ENCODE data around the gene FADS3.
A peak's percentile ranks its signal among the peaks of the same experiment; 100 is the strongest.

The FADS3 gene

GRCh38 chr11:61921446-61921845, 30.1 kb upstream of the FADS3 start:
- Histone ChIP-seq H3K9ac (ENCODE audit: low read length) (no peak overlapping the region), H3K27ac (ENCODE audit: low read length) (no peak overlapping the region), H3K4me1 (ENCODE audit: control insufficient read depth, low read depth, low read length) (peaks cover 10% of the 10 kb centered on the region), H3K4me3 (ENCODE audit: low read length) (no peak overlapping the region), H3K27me3 (ENCODE audit: control insufficient read depth, insufficient read depth, low read length) (peaks cover 20% of the 10 kb centered on the region), H3K9me3 (ENCODE audit: control insufficient read depth, low read depth, low read length) (no peaks in the 10 kb centered on the region), H3K36me3 (ENCODE audit: control insufficient read depth, low read depth, low read length) (no peaks in the 10 kb centered on the region)

GRCh38 chr11:61919705-61920631, 28.6 kb upstream of the FADS3 start:
- no peaks in the 10 kb centered on the region for H3K36me3 ChIP-seq (ENCODE audit: control insufficient read depth, low read depth, low read length)
- H3K27ac ChIP-seq (ENCODE audit: low read length) = no peak overlapping the region
- peaks cover 26% of the 10 kb centered on the region for H3K27me3 ChIP-seq (ENCODE audit: control insufficient read depth, insufficient read depth, low read length)
- H3K9ac ChIP-seq (ENCODE audit: low read length) = no peak overlapping the region
- peaks cover 10% of the 10 kb centered on the region for H3K4me1 ChIP-seq (ENCODE audit: control insufficient read depth, low read depth, low read length)
- H3K9me3 ChIP-seq (ENCODE audit: control insufficient read depth, low read depth, low read length) = no peaks in the 10 kb centered on the region
- no peak overlapping the region for H3K4me3 ChIP-seq (ENCODE audit: low read length)

- Histone ChIP-seq H3K27ac (ENCODE audit: low read length) (no peak overlapping the region), H3K36me3 (ENCODE audit: control insufficient read depth, low read depth, low read length) (no peaks in the 10 kb centered on the region), H3K9ac (ENCODE audit: low read length) (no peak overlapping the region), H3K9me3 (ENCODE audit: control insufficient read depth, low read depth, low read length) (no peaks in the 10 kb centered on the region), H3K4me1 (ENCODE audit: control insufficient read depth, low read depth, low read length) (peaks cover 9% of the 10 kb centered on the region), H3K4me3 (ENCODE audit: low read length) (no peak overlapping the region), H3K27me3 (ENCODE audit: control insufficient read depth, insufficient read depth, low read length) (peaks cover 26% of the 10 kb centered on the region)
These were observed 27.8 kb upstream of the FADS3 start for GRCh38 chr11:61918938-61919704.

DNA sequence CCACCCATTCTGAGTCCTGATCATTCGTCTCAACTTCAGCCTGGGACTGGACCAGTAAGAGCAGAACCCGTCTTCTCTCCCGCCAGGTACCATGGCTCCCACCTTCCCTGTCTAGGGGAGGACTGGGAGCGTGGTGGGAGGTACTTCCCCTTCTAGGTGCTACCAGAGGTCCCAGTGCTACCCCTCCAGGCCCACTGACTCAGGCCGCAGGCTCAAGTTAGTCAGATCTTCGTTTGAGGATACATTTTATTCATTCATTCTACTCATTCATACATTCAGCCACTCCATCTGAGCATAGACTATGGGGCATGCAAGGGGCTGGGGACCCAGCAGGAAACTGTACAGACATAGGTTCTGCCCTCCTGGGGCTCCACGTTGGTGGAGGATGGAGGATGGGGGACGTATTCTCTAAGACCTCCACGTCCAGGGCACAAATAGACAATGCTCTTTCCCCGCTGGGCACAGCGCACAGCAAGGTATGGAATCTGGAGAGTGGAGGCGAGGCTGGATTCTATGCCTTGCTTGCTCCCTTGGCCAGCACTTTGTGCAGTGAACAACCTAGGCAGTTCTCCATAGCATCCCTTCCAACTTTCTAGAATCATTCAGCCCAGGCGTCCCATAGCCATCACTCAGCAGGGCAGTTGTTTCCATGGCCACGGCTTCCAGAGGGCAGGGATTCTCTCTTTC, 27.0 kb upstream of the FADS3 start:
- no peaks in the 10 kb centered on the region for H3K36me3 ChIP-seq (ENCODE audit: control insufficient read depth, low read depth, low read length)
- no peak overlapping the region for H3K9ac ChIP-seq (ENCODE audit: low read length)
- peaks cover 1% of the 10 kb centered on the region for H3K4me1 ChIP-seq (ENCODE audit: control insufficient read depth, low read depth, low read length)
- H3K9me3 ChIP-seq (ENCODE audit: control insufficient read depth, low read depth, low read length) = no peaks in the 10 kb centered on the region
- no peak overlapping the region for H3K27ac ChIP-seq (ENCODE audit: low read length)
- peaks cover 26% of the 10 kb centered on the region for H3K27me3 ChIP-seq (ENCODE audit: control insufficient read depth, insufficient read depth, low read length)
- H3K4me3 ChIP-seq (ENCODE audit: low read length) = peak overlapping the region; percentile 49

GRCh38 chr11:61917334-61918109, 26.2 kb upstream of the FADS3 start, which contains the start of gene RAB3IL1:
Gene RAB3IL1, minus strand, starts transcription at chr11:61917566. Its CDS starts 199 bp downstream, at chr11:61917367.
- Histone ChIP-seq H3K9ac (ENCODE audit: low read length) (no peak within 1 kb of the TSS), H3K36me3 (ENCODE audit: control insufficient read depth, low read depth, low read length) (no peaks in the 10 kb centered on the region), H3K4me1 (ENCODE audit: control insufficient read depth, low read depth, low read length) (no peaks in the 10 kb centered on the region), H3K27ac (ENCODE audit: low read length) (no peak within 1 kb of the TSS), H3K9me3 (ENCODE audit: control insufficient read depth, low read depth, low read length) (no peaks in the 10 kb centered on the region), H3K27me3 (ENCODE audit: control insufficient read depth, insufficient read depth, low read length) (peaks cover 26% of the 10 kb centered on the region), H3K4me3 (ENCODE audit: low read length) (peak within 1 kb of the TSS; percentile 49)

DNA sequence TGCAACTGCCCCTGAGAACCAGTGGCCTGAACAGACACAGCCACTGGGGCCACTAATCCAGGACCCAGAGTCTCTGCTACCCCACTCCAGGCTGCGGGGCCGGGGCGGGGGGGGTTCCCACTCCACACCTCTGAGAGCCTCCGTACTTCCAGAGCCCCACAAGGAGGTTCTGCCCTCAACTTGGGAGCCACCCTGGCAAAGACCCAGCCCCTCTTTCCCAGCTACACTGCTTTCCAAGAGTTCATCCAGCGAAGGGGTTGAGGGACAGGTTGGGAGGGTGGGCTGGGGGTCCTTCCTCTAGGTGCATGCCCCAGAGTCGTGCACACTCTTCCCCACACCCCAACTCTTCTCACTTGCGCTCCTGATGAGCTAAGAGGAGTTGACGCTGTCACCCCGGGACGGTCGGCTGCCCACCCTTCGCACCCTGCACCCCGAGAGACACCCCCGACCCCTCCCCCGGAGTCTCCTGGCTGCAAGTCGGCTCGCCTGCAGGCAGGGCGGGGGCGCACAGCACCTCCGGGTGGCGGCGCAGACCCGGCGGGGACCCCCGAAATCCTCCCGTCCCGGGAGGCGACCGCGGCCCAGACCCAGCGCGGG, 25.5 kb upstream of the FADS3 start:
- no peaks in the 10 kb centered on the region for H3K4me1 ChIP-seq (ENCODE audit: control insufficient read depth, low read depth, low read length)
- peaks cover 26% of the 10 kb centered on the region for H3K27me3 ChIP-seq (ENCODE audit: control insufficient read depth, insufficient read depth, low read length)
- H3K36me3 ChIP-seq (ENCODE audit: control insufficient read depth, low read depth, low read length) = no peaks in the 10 kb centered on the region
- H3K27ac ChIP-seq (ENCODE audit: low read length) = no peak overlapping the region
- peak overlapping the region; percentile 49 for H3K4me3 ChIP-seq (ENCODE audit: low read length)
- no peak overlapping the region for H3K9ac ChIP-seq (ENCODE audit: low read length)
- H3K9me3 ChIP-seq (ENCODE audit: control insufficient read depth, low read depth, low read length) = no peaks in the 10 kb centered on the region

DNA sequence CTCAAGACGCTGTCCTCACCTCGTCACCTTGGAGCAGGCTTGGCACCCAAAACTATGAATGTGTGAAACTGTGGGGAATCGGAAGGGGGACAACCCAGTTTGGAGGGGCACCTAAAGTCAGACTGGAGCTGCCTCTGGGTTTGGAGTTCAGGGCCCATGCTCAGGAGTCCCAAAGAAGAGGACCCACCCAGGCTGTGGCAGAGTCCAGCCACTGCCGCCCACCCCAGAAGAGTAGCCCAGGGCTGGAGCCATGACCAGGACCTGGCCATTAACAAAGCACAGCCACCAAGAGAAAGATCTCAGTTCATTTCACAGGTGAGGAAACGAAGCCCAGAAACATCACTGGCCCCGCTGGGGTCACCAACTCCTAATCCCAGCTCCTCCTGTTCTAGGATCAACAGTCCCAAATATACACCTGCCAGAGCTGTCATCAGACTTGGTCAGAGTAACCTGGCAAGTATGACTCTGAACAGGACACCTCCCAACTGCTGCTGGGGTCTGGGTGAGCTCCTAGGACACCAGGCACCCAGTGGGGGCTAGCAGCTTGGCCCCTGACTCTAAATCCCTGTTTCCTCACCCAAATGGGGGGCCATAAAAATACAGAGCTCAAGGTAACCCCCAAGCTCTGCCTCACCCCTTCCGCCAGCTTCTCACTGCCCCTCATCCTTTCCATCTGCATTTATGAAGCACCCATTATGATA, 23.3 kb upstream of the FADS3 start:
- Histone ChIP-seq H3K27me3 (ENCODE audit: control insufficient read depth, insufficient read depth, low read length) (peaks cover 26% of the 10 kb centered on the region), H3K4me1 (ENCODE audit: control insufficient read depth, low read depth, low read length) (no peaks in the 10 kb centered on the region), H3K27ac (ENCODE audit: low read length) (no peak overlapping the region), H3K4me3 (ENCODE audit: low read length) (no peak overlapping the region), H3K9ac (ENCODE audit: low read length) (no peak overlapping the region), H3K36me3 (ENCODE audit: control insufficient read depth, low read depth, low read length) (no peaks in the 10 kb centered on the region), H3K9me3 (ENCODE audit: control insufficient read depth, low read depth, low read length) (no peaks in the 10 kb centered on the region)

- H3K27me3 ChIP-seq (ENCODE audit: control insufficient read depth, insufficient read depth, low read length) = peaks cover 26% of the 10 kb centered on the region
- H3K36me3 ChIP-seq (ENCODE audit: control insufficient read depth, low read depth, low read length) = no peaks in the 10 kb centered on the region
- H3K9me3 ChIP-seq (ENCODE audit: control insufficient read depth, low read depth, low read length) = no peaks in the 10 kb centered on the region
These were observed 22.5 kb upstream of the FADS3 start for GRCh38 chr11:61913699-61914395.

DNA sequence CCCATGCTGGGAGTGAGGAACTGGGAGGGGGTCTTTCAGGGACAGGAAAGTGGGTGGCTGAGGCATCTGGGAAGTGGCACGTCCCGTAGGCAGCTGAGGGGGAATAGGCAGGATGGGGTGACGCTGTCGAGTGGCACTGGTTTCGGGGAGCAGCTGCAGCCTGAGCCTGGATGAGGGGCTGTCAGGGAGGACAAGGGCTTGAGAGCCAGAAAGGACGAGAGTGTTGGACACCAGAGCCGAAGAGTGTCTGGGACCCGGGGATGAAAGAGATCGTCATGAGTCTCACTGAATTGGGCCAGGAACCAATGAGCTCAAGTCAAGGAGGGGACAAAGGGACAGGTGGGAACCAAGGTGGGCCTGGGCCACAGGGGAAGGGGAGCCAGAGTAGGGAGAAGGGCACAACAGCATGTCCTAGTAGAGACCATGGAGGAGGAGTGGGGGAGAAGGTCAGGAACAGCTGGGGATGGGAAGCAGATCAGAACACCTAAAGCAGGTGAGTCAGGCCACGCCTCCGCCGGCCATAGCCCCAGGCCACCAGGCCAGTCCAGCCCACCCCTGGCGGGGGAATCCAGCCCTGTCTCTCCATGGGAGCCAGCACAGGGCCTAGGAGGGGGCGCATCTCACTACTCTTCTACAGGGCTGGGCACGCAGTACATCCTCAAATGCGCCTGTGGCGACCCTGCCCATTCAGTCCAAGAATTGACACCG, 21.8 kb upstream of the FADS3 start:
- H3K4me3 ChIP-seq (ENCODE audit: low read length) = no peak overlapping the region
- no peak overlapping the region for H3K9ac ChIP-seq (ENCODE audit: low read length)
- peaks cover 7% of the 10 kb centered on the region for H3K4me1 ChIP-seq (ENCODE audit: control insufficient read depth, low read depth, low read length)
- H3K9me3 ChIP-seq (ENCODE audit: control insufficient read depth, low read depth, low read length) = no peaks in the 10 kb centered on the region
- no peaks in the 10 kb centered on the region for H3K36me3 ChIP-seq (ENCODE audit: control insufficient read depth, low read depth, low read length)
- H3K27ac ChIP-seq (ENCODE audit: low read length) = no peak overlapping the region
- H3K27me3 ChIP-seq (ENCODE audit: control insufficient read depth, insufficient read depth, low read length) = peaks cover 20% of the 10 kb centered on the region

More at GRCh38 chr11:61913699-61914395, 22.5 kb upstream of the FADS3 start:
- no peak overlapping the region for H3K9ac ChIP-seq (ENCODE audit: low read length)
- H3K4me1 ChIP-seq (ENCODE audit: control insufficient read depth, low read depth, low read length) = peaks cover 1% of the 10 kb centered on the region
- H3K27ac ChIP-seq (ENCODE audit: low read length) = no peak overlapping the region
- no peak overlapping the region for H3K4me3 ChIP-seq (ENCODE audit: low read length)
